ENCODE data around the gene SLC24A1.

The SLC24A1 gene

DNA sequence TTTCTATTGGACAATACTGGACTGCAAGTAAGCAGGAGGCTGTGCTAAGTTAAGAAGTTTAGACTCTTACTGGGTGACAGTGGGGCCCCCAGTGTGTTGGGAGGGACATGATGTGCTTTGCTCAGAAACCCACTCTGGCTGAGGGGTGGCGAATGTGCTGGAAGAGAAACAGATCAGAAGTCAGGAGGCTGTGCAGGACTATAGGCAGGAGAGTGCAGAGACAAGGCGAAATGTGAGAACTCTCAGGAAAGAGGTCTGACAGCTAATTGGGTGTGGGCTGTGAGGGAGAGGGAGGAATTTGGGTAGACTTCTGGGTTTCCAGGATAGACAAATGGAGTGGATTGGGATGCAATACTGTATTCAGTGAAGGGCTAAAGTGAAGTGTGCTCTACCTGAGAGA is 12.0 kb downstream of the SLC24A1 start:
- TF ChIP-seq, protein P1, sequence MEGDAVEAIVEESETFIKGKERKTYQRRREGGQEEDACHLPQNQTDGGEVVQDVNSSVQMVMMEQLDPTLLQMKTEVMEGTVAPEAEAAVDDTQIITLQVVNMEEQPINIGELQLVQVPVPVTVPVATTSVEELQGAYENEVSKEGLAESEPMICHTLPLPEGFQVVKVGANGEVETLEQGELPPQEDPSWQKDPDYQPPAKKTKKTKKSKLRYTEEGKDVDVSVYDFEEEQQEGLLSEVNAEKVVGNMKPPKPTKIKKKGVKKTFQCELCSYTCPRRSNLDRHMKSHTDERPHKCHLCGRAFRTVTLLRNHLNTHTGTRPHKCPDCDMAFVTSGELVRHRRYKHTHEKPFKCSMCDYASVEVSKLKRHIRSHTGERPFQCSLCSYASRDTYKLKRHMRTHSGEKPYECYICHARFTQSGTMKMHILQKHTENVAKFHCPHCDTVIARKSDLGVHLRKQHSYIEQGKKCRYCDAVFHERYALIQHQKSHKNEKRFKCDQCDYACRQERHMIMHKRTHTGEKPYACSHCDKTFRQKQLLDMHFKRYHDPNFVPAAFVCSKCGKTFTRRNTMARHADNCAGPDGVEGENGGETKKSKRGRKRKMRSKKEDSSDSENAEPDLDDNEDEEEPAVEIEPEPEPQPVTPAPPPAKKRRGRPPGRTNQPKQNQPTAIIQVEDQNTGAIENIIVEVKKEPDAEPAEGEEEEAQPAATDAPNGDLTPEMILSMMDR (IDR thresholded peaks at IDR 0.05) = no peak
- TF ChIP-seq ZFX (IDR thresholded peaks at IDR 0.05; ENCODE audit: borderline replicate concordance) = no peak
- H3K27ac ChIP-seq = no peak overlapping the region

DNA sequence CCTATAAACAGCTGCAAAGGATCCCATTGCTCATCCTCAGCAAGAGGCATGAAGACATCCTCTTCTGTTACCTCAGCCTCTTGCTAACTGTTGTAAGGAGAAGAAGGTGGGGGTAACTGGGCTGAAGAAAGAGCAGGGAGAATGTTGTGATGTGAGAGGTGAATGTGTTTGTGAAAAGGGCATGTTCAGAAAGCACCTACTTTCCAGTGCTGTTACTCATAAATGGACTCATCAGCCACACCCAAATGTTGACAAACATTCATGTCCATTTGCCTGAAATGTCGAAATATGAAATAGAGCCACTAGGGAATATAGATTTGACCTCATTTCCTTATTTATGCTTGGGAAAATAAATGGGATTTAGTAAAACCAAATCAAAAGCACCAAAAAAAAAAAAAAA is 12.6 kb downstream of the SLC24A1 start:
- H3K27ac ChIP-seq = no peak overlapping the region
- TF ChIP-seq, protein P1 (IDR thresholded peaks at IDR 0.05) = no peak
- TF ChIP-seq ZFX (IDR thresholded peaks at IDR 0.05; ENCODE audit: borderline replicate concordance) = no peak

DNA sequence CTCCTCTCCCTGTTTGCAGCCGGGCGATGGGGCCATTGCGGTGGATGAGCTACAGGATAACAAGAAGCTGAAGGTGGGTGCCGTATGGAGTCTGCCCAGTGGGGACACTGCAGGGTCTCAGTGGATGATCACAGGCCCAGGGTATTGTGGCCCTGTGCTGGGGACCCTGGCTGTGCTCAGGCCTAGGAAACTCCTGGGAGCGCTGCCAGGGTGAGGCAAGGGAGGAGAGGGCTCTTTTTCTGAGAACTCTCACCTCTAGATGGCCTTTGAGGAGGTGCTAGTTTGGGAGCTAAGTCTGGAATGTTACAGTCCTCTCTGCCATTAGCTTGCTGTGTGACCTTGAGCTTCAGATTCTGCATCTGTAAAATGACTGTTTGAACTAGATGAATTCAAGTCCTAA is 16.4 kb downstream of the SLC24A1 start:
- TF ChIP-seq ZFX (IDR thresholded peaks at IDR 0.05; ENCODE audit: borderline replicate concordance) = no peak
- TF ChIP-seq, protein P1 (IDR thresholded peaks at IDR 0.05) = no peak
- no peak overlapping the region for H3K27ac ChIP-seq

DNA sequence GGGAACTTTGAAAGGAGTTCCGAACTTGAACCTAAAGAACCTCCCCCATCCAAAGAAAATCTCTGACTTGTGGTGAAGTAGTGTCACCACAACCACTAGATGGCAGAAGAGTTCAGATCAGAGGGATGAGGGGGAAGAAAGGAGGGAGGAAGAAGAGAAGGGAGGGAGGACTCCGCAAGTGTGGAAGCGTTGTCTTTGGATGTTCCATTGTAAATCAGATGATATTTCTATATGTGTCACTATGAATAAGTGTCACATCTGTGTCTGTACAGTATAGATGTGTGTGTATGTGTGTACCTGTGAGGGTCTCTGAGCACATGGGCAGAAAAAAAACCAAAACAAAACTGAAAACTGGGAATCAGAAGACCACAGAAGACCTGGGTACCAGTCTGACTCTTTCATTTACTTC is 16.9 kb downstream of the SLC24A1 start:
- no peak overlapping the region for H3K27ac ChIP-seq
- TF ChIP-seq, protein P1 (IDR thresholded peaks at IDR 0.05) = peak; percentile 87
- TF ChIP-seq ZFX (IDR thresholded peaks at IDR 0.05; ENCODE audit: borderline replicate concordance) = no peak

DNA sequence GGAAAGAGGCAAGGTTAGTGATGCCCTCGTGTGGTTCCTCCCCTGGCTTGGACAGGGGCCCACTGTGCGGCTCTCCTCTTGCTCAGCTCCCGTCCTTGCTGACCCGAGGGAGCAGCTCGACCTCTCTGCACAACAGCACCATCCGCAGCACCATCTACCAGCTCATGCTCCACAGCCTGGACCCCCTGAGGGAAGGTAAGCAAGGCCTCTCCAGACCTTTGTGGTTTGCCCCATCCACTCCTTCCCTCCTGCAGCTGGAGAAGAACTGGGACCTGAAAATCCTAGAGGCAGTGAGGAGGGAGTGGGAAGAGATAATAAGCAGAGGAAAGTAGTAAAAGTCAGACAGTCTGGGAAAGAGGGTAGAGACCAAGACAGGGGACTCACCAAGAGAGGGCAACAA is 17.8 kb downstream of the SLC24A1 start:
- H3K27ac ChIP-seq = no peak overlapping the region

DNA sequence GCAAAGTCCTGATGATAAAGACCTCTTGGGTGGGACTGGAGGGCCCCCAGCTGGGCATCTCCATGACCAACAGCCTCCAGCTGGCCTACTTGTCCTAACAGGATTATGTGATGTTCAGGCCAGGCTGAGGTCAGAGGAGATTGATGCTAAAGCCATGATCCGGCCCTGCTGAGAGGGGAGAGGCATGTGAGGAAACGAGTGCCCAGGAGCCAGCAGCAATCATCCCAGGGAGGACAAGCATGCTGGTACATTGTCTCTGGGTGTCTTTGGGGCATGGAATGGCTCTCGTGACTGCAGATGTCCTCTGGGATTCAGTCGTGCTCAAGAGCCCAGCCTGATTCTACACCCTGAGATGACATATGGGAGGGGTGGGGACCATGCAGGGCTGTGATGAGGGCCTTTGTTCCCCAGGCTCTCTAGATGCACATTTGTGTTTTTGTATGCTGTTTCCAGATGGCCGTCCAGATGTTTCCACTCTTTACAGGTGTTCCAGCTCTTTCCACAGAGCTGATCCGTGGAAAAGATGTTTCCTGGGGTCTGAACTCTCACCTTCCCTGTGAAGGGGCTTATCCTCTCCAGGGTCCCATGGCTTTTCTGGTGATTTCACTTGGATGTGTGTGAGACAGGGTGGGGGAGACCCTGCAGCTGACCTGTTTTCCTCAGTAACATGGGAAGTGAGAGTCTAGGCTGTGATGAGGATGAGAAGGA is 20.2 kb downstream of the SLC24A1 start:
- H3K27ac ChIP-seq = no peak overlapping the region
- TF ChIP-seq, protein P1 (IDR thresholded peaks at IDR 0.05) = no peak
- TF ChIP-seq ZFX (IDR thresholded peaks at IDR 0.05; ENCODE audit: borderline replicate concordance) = no peak

More for the DNA sequence above, 17.8 kb downstream of the SLC24A1 start:
- TF ChIP-seq, protein P1 (IDR thresholded peaks at IDR 0.05) = no peak
- TF ChIP-seq ZFX (IDR thresholded peaks at IDR 0.05; ENCODE audit: borderline replicate concordance) = no peak

DNA sequence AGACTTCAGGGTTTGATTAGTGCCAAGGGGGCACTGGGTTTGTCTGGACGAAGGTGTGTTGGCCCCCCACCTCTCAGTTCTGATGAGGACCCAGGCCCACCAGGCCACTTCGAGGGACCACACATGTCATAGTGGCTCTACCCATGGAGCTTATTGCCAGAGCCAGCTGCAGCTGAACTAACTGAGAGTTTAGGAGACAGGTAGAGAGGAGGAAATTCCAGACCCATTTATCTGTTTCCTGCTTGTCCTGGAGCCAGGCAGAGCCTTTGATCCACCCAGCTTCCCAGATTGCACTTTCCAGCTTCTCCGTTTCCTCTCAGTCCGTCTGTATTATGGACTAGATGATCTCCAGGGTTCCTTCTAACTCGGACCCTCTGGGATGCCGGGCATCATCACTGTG is 20.9 kb downstream of the SLC24A1 start:
- TF ChIP-seq ZFX (IDR thresholded peaks at IDR 0.05; ENCODE audit: borderline replicate concordance) = no peak
- TF ChIP-seq, protein P1 (IDR thresholded peaks at IDR 0.05) = no peak
- no peak overlapping the region for H3K27ac ChIP-seq

Measured in 22Rv1 (cell line).